Epidermal melanocyte (primary cell): ENCODE data around the gene LIN7B.

Source experiments
- DNase-seq: peaks from one replicate; pipeline ENCODE4 v3.0.0; 2011; ENCODE audit warnings: low spot score; ENCODE audit not compliant: insufficient read length

LIN7B gene

DNA sequence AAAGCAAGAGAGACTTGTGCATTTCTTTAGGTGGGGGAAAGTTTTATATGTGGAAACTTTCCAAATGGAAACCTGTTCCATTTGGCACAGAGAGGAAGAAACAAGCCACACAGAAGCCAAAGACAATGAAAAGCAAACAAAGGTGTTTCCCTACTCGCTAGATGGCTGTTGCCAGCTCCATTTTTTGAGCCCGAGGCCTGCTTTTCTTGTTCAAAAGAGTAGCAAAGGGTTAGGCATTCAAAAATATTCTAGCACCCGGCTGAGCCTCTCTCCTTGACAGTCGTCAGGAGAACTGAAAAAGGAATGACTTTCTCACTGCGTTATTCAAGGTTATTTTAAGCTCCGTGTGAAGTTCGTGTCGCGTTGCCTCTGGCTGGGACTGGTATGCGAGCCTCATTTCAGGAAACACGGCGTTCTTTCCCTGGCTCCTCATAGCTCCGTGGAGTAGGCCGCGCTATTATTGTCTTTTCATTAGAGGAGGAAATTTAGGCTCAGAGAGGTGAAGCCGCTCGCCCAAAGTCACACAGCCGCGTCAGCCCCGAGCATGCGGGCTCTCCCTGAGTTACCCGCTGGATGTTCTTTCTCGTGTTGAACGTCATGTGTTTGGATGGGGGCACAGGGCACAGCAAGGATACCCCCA, 51.1 kb downstream of the LIN7B start:
- DNase-seq: no peak

DNA sequence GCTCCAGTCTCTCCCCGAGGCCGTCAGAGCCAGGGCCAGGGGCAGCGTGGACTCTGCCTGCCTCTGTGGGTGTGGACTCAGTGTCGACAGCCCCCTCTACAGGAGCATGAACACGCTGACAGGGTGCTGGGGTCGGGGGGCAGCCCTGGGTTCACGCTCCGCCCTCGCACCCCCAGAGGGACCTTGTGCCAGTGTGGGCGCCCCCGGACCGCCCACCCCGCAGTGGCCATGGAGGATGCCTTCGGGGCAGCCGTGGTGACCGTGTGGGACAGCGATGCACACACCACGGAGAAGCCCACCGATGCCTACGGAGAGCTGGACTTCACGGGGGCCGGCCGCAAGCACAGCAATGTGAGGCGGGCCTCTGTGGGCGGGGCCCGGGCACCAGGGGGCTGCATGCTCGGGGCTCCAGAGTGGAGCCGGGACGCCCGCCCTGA, 51.7 kb downstream of the LIN7B start:
- no peak for DNase-seq

DNA sequence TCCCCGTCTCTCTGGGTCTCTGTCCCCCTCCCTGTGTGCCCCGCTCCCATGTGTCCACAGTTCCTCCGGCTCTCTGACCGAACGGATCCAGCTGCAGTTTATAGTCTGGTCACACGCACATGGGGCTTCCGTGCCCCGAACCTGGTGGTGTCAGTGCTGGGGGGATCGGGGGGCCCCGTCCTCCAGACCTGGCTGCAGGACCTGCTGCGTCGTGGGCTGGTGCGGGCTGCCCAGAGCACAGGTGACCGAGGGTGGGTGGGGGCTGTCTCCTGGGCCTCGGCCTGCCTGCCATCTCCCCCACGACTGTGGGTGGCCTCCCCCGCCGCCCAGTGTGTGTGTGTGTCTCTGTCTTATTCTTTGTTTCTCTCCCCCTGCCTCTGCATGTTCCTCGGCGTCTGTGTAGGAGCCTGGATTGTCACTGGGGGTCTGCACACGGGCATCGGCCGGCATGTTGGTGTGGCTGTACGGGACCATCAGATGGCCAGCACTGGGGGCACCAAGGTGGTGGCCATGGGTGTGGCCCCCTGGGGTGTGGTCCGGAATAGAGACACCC, 53.8 kb downstream of the LIN7B start:
- DNase-seq: no peak
